ENCODE data around the gene SLC5A5. TPM values are rescaled to one million over a fixed set of nuclear protein-coding genes. Genes with fewer than 3 reads are reported as not detected.

Gene SLC5A5
- total RNA-seq, 2 donors from 2014 or later, result 1.2 TPM; not detected in 1

- Histone ChIP-seq H3K4me3 (peak overlapping the region; percentile 10 to 11), H3K36me3 (no peaks in the 10 kb centered on the region), H3K9me3 (no peaks in the 10 kb centered on the region), H3K27ac (no peak overlapping the region), H3K27me3 (replicated peaks; ENCODE audit: insufficient read depth) (no peaks in the 10 kb centered on the region), H3K4me1 (replicated peaks) (no peaks in the 10 kb centered on the region)
- intact Hi-C loops (cut with DNase I), result no loop called here
- TF ChIP-seq POLR2AphosphoS5 (IDR thresholded peaks at IDR 0.05), result no peak
- no peak for TF ChIP-seq POLR2A (IDR thresholded peaks at IDR 0.05)
- no peak for TF ChIP-seq CTCF (IDR thresholded peaks at IDR 0.05)
- DNase-seq (ENCODE audit: low spot score), result peak; percentile 71
- WGBS, result 23% methylated on average over 47 of the region's 50 CpGs
Measured at GRCh38 chr19:17830567-17831418, 41.0 kb upstream of the SLC5A5 start.

GRCh38 chr19:17831419-17831888 lies 40.3 kb upstream of the SLC5A5 start:
- 43% methylated on average over 25 of the region's 25 CpGs for WGBS
- no peak for TF ChIP-seq POLR2AphosphoS5 (IDR thresholded peaks at IDR 0.05)
- no peak for TF ChIP-seq POLR2A (IDR thresholded peaks at IDR 0.05)
- Histone ChIP-seq H3K36me3 (no peaks in the 10 kb centered on the region), H3K27me3 (replicated peaks; ENCODE audit: insufficient read depth) (no peaks in the 10 kb centered on the region), H3K4me1 (replicated peaks) (no peaks in the 10 kb centered on the region), H3K27ac (no peak overlapping the region), H3K4me3 (peak overlapping the region in 1 of 2 donors; percentile 11), H3K9me3 (no peaks in the 10 kb centered on the region)
- no peak for DNase-seq (ENCODE audit: low spot score)
- intact Hi-C loops (cut with DNase I), result no loop called here

GRCh38 chr19:17832443-17833208 lies 39.1 kb upstream of the SLC5A5 start:
- Histone ChIP-seq H3K4me1 (replicated peaks) (no peaks in the 10 kb centered on the region), H3K36me3 (no peaks in the 10 kb centered on the region), H3K27me3 (replicated peaks; ENCODE audit: insufficient read depth) (no peaks in the 10 kb centered on the region), H3K27ac (no peak overlapping the region), H3K4me3 (no peak overlapping the region), H3K9me3 (no peaks in the 10 kb centered on the region)
- whole genome bisulfite sequencing, result 86% methylated on average over 17 of the region's 17 CpGs
- DNase-seq (ENCODE audit: low spot score), result no peak
- intact Hi-C loops (cut with DNase I), result no loop called here
- TF ChIP-seq POLR2A (IDR thresholded peaks at IDR 0.05) (no peak), CTCF (IDR thresholded peaks at IDR 0.05) (no peak), POLR2AphosphoS5 (IDR thresholded peaks at IDR 0.05) (no peak)

GRCh38 chr19:17834350-17835181 lies 37.2 kb upstream of the SLC5A5 start:
- Histone ChIP-seq H3K27ac (no peak overlapping the region), H3K4me1 (replicated peaks) (no peaks in the 10 kb centered on the region), H3K9me3 (no peaks in the 10 kb centered on the region), H3K36me3 (no peaks in the 10 kb centered on the region), H3K4me3 (no peak overlapping the region), H3K27me3 (replicated peaks; ENCODE audit: insufficient read depth) (no peaks in the 10 kb centered on the region)
- no peak for DNase-seq (ENCODE audit: low spot score)
- intact Hi-C loops (cut with DNase I), result no loop called here
- TF ChIP-seq POLR2A (IDR thresholded peaks at IDR 0.05), result no peak
- no peak for TF ChIP-seq CTCF (IDR thresholded peaks at IDR 0.05)
- TF ChIP-seq POLR2AphosphoS5 (IDR thresholded peaks at IDR 0.05), result no peak
- 72% methylated on average over 26 of the region's 27 CpGs for WGBS

All from prostate gland (tissue), 2 donors.